ENCODE data around the gene NTM.

DNA sequence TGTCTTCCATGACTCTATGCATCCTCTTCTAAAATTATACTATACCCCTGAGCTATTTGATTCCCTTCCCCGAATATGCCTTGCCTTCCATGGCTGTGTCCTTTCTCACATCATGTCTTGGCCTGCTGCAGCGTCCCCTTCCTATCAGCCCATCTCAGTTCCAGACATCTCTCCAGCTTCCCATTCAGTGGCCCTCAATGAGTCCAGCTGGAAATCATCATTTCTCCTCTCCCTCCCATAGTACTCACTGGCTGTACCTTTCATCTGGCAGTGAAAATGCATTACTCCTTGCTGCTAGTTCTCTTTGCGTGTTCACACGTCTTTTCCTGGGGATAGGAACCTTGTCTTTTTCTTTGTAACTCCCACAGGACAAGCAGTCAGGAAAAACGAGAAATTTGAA is 486.8 kb downstream of the NTM start:
- TF ChIP-seq EP300 (IDR thresholded peaks at IDR 0.05) (no peak), POLR2AphosphoS5 (IDR thresholded peaks at IDR 0.05) (no peak), POLR2A (IDR thresholded peaks at IDR 0.05) (no peak)
- TF ChIP-seq, protein P1, sequence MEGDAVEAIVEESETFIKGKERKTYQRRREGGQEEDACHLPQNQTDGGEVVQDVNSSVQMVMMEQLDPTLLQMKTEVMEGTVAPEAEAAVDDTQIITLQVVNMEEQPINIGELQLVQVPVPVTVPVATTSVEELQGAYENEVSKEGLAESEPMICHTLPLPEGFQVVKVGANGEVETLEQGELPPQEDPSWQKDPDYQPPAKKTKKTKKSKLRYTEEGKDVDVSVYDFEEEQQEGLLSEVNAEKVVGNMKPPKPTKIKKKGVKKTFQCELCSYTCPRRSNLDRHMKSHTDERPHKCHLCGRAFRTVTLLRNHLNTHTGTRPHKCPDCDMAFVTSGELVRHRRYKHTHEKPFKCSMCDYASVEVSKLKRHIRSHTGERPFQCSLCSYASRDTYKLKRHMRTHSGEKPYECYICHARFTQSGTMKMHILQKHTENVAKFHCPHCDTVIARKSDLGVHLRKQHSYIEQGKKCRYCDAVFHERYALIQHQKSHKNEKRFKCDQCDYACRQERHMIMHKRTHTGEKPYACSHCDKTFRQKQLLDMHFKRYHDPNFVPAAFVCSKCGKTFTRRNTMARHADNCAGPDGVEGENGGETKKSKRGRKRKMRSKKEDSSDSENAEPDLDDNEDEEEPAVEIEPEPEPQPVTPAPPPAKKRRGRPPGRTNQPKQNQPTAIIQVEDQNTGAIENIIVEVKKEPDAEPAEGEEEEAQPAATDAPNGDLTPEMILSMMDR (IDR thresholded peaks at IDR 0.05): no peak
